PFSK-1 (cell line): Measurements from ENCODE around the gene CIAO2B.

Experiments
- FOXP2 ChIP-seq: optimal IDR thresholded peaks from 2 replicates; pipeline ENCODE3; 2011; ENCODE audit warnings: borderline replicate concordance, control low read depth, inconsistent platforms; ENCODE audit not compliant: insufficient read depth; ENCODE audit errors: extremely low read length, extremely low read depth
- POLR2AphosphoS5 ChIP-seq: IDR thresholded peaks from 2 replicates; pipeline ENCODE4 v1.6.1; 2012; ENCODE audit warnings: low read depth, mild to moderate bottlenecking, control low read depth, low read length, moderate library complexity
- SIN3A ChIP-seq: IDR thresholded peaks from 2 replicates; pipeline ENCODE4 v1.6.1; 2012; ENCODE audit warnings: mild to moderate bottlenecking, low read length, moderate library complexity, borderline replicate concordance; ENCODE audit not compliant: insufficient read depth
- TAF1 ChIP-seq: IDR thresholded peaks from 2 replicates; pipeline ENCODE4 v1.6.1; 2012; ENCODE audit warnings: low read length, control low read depth, borderline replicate concordance; ENCODE audit not compliant: insufficient read depth
- TF ChIP-seq, protein P1 (sequence below), 2 experiments: IDR thresholded peaks; 2 replicates each; pipeline versions ENCODE4 v1.6.1 to v1.8.0; 2011 to 2012; ENCODE audit warnings: low read depth in 2 of 2, low read length in 2 of 2, control low read depth in 1 of 2, inconsistent platforms in 1 of 2, mild to moderate bottlenecking in 1 of 2, moderate library complexity in 1 of 2; ENCODE audit not compliant: insufficient read depth in 1 of 2

GRCh38 chr16:66920924-66921680 is 13.1 kb downstream of the CIAO2B start:
- TF ChIP-seq, protein P1, sequence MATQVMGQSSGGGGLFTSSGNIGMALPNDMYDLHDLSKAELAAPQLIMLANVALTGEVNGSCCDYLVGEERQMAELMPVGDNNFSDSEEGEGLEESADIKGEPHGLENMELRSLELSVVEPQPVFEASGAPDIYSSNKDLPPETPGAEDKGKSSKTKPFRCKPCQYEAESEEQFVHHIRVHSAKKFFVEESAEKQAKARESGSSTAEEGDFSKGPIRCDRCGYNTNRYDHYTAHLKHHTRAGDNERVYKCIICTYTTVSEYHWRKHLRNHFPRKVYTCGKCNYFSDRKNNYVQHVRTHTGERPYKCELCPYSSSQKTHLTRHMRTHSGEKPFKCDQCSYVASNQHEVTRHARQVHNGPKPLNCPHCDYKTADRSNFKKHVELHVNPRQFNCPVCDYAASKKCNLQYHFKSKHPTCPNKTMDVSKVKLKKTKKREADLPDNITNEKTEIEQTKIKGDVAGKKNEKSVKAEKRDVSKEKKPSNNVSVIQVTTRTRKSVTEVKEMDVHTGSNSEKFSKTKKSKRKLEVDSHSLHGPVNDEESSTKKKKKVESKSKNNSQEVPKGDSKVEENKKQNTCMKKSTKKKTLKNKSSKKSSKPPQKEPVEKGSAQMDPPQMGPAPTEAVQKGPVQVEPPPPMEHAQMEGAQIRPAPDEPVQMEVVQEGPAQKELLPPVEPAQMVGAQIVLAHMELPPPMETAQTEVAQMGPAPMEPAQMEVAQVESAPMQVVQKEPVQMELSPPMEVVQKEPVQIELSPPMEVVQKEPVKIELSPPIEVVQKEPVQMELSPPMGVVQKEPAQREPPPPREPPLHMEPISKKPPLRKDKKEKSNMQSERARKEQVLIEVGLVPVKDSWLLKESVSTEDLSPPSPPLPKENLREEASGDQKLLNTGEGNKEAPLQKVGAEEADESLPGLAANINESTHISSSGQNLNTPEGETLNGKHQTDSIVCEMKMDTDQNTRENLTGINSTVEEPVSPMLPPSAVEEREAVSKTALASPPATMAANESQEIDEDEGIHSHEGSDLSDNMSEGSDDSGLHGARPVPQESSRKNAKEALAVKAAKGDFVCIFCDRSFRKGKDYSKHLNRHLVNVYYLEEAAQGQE (IDR thresholded peaks at IDR 0.05; ENCODE audit: insufficient read depth in 1 of 2, low read depth in 2 of 2, low read length in 2 of 2), result no peak
- TF ChIP-seq SIN3A, result no peak
- TF ChIP-seq POLR2AphosphoS5, result no peak
- no peak for TF ChIP-seq TAF1
- TF ChIP-seq FOXP2, result no peak
